GM19455 (cell line): ENCODE measurements around the gene ATP9B.

Experiments
- ATAC-seq: cut with Tn5 transposase; IDR thresholded peaks from one replicate; pipeline ENCODE4 v1.9.1; 2021; ENCODE audit not compliant: unreplicated experiment

ATP9B gene

DNA sequence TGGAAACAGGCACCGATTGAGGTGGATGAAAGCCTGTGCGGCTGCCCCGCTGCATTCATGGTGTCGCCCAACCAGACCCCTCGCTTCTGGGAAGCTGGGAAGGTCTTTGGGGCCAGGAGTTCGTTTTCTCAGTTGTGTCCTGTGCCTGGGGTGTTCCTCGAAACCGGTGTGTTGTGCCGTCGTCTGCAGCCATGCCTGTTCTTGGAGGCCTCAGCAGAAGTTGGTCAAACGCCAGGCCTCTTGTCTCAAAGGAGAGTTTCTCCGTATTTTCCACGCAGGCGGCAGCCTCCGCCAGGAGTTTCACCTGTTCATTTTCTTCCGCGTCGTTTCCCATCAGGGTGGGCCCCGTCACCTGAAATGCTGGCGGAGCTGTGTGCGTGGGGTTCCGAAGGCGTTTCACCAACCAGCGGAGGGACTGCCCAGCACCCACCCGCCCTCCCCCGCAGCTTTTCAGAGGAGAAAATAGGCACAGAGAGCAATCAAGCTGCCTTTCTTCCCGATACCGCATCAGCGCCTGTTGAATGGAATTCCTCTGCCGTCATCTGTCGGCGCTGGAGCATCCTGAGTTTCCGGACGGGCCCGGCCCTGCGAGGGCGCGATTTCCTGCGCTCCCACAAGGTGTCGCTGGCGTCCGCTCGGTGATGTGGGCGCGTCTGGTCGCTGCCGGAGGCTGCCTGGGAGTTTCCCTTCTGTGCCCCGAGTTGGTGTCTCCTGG lies 309.5 kb downstream of the ATP9B start:
- peak; percentile 61 for ATAC-seq

DNA sequence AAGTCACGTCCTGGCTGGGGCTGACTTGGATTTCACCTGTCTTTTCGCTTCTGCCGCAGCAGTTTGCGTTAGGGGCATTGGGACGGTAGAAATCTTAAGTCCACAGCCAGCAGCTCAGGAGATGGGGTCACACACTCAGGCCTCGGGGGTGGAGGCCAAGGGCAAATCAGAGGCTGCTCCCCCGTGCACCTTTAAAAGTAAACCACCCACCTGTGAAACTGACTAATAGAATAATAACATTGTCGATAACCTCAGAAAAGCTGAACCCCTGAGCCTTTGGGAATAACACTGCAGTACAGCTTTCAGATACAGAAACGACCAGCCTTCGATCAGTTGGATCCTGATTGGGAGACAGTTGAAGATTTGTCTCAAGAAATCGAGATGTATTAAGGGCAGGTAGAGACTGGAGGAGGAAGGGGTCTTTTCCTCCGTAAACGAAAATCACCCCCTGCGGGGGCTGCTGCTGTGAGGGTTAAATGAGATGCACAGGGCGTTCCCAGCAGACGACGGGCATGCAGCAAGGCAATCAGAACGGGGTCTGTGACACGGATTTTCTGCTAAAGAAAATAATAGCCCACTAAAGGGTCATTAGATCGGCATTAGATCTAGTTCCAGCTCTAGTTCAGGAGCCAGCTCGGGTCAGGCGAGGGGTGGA lies 310.2 kb downstream of the ATP9B start:
- ATAC-seq, result no peak

DNA sequence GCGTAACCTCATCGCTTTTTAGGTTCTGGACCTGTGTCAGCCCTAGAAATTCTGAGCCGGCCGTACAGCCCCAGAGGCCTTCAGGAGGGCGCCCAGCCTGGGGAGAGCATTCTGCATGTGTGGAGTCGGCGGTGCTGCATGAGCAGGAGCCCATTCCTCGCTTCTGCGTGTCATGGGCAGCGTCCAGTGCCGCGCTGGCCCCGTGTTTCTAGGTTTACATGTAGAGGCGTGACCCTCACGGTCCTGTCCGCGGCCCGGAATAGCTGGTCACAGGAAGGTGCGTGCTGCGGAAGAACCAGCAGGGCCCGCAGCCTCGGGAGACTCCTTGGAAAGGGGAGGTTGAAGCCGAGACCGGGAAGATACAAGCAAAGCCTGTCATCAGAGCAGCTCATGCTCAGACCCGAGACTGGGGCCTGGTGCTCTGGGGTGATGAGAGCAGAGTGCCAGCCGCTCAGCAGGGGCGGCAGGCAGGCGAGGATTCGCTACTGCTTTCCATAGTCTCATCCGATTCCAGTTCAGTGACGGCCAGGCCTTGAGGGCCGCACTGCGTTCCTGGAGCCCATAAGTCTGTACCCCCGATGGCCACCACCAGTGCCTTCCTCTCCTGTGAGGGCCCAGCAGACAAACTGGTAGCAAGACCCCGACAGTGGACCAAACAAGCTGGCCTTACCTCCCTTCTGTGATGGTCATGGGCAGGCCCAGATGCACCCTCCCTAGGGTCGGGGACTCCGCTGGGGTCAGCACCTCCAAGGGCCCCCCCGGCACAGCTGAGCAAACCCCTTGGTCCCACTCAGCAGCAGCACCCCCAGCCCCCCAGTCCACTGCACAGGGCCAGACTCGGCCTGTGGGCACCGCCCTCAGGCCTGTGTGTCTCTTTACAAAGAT lies 311.0 kb downstream of the ATP9B start:
- ATAC-seq, result no peak

DNA sequence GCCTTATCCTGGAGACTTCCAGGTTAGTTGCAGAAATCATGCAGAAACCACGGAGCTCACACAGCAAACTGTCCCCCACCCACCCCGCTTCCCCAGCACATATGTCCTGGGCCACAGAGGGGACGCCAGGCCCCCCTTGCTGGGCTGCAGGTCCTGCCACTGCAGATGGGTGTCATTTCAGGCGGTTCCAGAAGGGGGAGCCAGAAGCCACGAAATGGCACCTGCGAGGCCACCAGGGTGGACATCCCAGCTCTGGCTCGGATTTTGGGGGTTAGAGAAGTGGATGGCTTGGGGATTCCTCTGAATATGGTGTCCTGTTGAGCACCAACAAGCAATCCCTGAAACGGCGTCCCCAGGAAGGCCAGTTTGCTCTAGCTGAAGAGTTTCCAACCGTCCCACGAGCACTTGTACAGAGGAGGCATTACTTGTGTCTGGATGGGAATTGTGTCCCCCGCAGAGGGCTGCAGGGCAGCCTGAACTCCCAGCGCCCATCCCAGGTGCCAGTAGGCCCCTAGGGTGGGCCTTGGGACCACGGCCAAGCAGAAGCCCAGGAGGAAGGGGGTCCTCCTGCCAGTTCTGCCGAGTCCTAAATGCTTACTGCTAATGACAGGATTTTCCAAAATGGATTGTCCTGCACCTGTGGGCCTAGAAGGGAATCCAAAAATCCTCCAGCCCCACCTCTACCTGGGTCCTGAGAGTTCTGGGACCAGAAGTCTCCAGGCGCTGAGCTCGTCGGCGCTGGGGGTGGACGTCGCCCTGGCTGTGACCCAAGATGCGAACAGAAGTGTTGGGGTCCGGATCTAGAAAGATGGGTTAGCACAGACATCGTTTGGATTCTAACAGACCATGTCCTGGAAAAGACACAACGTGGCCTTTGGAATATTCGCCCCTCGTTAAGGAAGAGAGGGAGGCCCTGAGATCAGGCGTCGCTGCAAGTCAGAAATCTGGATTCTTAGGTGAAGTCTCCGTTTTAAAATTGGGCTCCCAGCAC lies 311.9 kb downstream of the ATP9B start:
- ATAC-seq, result no peak

DNA sequence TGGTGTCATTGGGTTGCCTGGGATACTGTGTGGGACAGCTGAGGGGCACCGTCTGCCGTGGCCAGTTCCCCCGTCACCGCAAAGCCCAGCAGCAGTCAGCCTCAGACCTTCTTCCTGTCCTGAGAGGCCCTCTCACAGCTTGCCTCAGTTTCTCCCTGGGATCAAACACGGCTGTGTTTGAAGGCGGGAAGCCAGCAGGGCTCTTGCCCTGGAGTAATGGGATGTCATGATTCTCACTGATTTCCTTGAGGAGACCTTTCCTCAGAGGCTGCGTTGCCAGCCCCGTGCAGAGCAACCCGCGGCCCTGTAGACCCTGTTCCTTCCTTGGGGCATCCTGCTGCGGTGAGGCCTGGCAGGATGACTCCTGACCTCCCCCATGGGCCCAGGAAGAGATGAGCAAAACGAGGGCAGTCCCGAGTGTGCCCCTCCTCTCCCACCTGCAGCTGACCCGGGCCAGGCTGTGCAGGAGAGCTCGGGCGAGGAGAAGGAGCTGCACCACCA lies 312.7 kb downstream of the ATP9B start:
- ATAC-seq, result no peak

DNA sequence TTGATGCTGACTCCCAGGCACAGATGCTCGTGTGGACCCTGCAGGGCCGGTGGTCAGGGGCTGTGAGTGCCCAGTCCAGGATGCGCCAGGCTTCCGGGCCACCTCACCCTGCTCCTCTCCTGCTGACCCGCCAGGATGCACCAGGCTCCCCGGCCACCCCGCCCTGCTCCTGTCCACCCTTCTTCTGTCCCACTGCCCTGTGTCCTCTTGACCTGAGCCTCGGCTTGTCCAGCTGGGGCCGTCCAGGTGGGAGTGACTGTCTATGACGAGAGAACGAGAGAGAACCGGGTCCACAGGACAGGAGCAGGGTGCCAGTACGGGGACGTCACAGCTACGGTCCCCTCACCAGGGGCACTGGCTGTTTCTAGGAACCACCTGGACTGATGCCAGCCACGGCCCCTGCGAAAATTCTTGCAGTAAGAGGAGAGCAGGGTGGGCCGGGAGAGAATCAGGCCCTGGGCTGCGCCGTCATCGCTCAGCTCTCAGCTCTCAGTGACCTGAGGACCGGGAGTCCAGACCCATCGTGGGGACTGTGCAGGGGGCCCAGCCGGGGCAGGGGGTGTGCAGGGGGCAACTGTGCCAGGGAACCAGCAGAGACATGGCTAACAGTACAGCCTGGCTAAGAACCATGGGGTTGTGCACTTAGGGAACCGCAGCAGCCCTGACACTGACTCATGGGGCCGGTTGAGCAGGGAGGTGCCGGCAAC lies 313.6 kb downstream of the ATP9B start:
- no peak for ATAC-seq

DNA sequence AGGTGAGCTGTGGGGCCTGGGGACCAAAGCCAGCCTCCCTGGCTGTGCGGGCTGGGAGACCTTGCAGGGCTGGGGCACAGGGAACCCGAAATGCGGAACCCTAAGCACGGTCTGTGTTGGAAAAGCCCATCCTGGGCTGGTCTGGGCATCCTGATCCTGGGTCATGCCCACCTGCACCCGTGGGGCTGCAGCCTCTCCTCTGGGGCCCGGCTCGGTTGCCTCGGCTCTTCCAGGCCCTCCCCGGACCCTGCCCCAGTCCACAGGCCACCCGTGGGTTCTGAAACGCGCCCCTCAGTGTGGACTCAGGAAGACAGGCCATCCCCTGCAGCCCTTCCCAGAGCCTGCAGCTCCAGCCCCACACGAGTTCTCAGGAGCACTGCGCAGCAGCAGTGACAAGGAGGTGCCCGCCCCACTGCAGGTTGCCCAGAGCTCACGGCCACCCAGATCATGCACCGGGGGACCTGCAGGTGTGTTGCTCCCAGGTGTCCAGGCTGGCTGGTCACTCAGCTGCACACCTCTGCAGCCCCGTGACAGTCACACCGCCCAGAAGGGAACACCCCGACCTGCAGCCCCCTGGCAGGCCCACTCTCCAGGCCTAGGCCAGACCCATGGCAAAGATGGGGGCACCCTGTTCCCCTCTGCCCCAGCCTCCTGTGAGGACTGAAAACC lies 314.3 kb downstream of the ATP9B start:
- no peak for ATAC-seq

DNA sequence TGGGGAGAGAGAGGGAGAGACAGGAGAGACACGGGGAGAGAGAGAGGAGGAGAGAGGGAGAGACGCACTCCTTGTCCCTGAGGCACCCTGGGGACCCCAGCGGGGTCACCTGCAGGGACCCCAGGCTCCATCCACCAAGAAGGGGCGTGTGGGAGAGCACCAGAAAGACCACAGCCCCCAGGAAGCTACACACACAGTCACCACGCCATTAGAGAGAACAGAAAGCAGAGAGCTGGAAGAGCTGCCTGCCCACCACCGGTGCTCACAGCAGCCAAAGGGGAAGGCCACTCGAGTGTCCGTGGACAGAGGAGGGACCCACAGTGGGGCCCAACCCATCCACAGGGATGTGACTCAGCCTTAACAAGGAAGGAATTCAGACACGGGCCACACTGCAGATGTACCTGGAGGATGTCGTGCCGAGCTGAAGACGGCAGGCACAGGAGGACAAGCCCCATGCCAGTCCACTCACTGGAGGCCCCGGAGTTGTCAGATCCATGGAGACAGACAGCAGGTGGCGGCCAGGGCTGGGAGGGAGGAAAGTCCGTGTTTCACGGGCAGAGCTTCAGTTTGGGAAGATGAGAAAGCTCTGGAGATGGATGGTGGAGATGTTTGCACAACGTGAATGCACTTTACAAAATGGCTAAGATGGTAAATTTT lies 315.1 kb downstream of the ATP9B start:
- no peak for ATAC-seq

DNA sequence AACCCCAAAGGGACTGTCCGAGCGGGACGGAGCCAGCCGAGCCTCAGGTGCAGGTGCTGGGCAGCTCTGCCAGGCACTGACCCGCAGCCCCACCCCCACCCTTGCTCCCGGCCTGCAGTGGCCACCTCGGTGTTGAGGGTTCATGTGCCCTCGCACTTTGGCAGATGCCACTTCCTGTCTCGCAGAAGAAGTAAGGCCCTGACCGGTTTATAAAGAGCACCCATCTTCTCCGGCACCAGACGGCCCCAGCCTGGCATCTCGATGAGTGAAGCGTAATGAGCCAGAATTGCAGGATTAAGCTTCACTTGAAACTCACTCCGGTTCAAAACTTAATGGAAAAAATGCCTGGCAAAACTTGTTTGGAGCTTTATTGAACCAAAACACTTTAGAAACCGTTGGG lies 315.6 kb downstream of the ATP9B start:
- ATAC-seq, result no peak

DNA sequence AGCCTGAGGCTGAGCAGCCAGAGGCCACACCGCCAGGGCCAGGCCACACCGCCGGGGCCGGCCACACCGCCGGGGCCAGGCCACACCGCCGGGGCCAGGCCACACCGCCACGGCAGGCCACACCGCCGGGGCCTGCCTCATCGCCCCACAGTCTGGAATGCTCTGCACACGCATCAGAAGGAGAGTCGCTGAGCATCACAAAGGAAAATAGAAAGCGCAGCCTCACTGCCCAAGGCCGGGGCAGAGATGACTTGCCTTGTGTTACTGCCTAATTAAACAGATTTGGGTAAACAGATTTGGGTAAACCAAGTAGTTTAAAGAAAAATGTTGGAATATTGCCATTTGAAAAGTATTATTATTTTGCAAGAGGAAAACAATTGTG lies 316.1 kb downstream of the ATP9B start:
- ATAC-seq, result no peak

DNA sequence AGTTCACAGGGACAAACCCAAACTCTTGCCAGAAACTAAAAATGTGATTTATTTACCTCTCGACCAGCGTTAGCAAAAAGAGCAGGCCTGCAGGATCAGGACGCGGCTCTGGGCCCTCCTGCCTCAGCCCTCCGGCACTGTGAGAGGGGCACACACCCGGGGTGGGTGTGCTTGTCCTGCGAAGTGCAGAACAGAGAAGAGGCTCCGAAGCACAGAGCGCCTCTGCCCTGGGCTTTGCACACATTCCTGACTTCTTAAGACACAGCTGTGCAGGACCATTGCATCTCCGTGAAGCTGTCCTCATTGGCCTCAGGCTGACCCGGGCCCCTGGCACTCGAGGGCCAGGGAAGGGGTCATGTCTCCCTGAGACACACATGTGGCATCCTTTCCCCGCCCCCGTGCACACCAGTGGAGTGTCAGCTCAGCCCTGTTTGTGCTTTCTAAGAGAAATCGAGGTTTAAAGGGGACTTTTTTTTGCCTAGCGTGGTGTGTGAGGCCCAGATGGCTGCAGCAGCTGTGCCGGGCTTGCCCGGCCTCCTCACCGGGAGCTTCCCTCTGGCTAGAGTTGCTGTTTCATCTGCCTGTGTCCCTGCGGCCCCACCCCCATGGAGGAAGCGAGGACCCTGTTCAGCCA lies 316.6 kb downstream of the ATP9B start:
- ATAC-seq, result no peak

DNA sequence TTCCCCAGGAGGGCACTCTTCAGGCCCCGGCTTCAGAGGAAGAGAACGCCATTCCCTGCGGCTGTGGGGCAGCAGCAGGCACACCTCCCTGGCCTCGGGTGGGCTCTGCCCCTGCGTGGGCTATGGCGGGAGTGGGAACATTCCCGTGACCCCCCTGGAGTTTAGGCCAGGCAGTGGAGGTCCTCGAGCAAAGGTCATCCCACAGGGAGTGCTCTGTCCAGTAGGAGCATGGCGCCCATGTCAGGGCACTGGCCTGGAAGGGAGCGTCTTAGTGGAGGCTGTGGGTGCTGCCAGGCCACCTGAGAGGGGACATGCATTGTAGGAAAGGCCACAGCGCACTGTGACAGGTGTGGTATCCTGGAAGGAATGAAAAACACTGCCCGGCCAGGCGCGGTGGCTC lies 317.4 kb downstream of the ATP9B start:
- ATAC-seq, result no peak

DNA sequence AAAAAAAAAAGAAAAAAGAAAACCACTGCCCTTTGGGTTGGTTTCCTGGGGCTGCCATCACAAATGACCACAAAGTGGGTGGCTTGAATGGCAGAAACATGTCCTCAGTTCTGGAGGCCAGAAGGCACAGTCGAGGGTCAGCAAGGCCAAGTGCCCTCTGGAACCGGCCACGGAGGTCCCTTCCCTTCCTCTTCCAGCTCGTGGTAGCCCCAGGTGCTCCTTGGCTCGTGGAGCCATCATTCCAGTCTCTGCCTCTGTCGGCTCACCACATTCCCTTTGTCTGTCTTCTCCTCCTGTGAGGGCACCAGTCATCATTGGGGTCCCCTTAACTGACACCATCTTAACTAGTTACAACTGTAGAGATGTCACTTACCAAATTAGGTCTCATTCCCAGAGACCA lies 318.0 kb downstream of the ATP9B start:
- no peak for ATAC-seq

DNA sequence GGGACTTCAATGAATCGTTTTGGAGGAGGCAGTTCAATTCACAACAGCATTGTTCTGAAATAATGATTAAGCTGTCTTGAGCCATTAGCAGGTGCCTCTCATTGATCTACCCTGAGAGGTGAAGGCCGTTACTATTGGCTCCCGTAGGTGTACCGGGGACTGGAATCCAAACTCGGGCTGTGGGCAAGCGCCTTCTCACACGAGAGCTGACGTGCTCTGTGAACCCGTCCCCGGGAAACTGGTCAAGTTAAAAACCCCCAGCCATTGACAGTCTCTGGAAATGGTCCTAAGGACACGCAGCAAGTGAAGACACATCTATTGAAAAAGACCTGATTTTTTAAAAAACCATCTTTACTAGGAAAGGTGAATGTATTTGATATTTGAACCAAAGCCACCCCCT lies 318.4 kb downstream of the ATP9B start:
- ATAC-seq, result no peak

DNA sequence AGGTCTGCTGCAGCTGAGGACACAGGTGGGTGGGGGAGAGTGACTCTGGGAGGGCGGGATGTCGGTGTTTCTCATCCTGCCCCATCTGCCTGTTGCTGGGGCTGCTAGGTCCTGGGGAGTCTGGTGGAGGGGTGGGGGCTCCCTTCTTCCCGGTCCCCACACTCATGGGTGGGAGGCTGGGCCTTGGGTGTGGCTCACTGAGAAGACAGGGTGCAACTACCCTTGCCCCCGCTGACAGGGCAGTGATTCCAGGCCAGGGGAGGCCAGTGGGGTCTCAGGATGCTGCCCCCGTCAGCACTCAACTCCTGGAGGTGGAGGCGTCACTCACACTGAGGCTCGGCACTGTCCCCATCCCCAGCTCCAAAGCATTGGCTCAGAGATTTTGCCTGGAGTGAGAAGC lies 318.8 kb downstream of the ATP9B start:
- no peak for ATAC-seq

DNA sequence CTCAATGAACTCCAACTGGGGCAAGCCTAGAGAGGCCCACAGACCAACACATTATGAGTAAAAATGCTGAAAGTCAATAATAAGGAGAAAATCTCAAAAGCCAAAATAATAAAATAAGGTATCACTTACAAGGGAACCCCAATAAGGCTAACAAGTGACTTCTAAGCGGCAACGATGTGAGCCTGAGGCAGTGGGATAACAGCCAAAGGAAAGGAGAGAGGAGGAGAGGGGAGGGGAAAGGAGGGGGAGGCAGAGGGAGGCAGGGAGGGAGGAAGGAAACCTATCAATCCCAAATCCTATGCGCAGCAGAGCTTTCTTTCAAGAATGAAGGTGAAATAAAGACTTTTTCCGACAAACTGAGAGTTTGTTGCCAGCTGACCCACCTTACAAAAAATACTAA lies 320.5 kb downstream of the ATP9B start:
- ATAC-seq, result no peak

DNA sequence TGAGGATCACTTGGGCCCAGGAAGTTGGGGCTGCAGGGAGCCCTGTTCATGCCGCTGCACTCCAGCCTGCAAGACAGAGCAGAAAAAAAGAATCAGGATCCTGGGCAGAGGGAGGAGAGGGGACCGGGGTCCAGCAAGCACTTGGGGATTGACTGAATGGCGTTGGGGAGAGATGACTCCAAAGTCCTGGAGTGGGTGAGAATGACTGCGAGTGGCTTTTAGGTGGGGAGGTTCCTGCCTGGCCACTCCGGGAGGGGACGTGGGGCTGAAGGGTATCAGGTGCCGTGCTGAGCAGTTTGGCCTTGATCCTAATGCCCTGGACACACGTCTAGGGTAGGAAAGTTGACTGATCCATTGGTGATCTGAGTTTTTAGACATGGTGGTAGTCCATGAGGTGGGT lies 323.0 kb downstream of the ATP9B start:
- ATAC-seq, result no peak

DNA sequence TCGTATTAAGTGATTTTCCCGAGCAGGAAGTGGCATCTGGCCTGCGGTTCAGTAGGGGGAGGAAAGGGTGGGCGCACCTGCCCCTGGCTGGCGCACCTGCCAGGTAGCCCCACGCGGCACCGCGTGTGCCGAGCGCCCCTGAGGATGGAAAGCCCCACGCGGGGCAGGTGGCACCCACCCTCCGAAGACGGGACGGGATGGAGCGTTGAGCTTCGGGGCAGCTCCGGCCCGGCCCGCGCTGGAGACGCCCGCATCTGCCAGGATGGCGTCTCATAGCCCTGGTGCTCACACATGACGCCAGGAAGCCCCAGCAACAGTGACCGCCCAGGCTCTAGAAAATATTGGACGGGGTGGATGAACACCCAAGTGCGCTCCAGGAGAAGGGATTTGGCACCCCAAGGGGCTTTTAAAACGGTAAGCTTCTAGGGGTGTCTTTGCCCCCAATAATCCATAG lies 324.0 kb downstream of the ATP9B start:
- no peak for ATAC-seq
